ENCODE measurements around the gene NRXN3.
A peak's percentile ranks its signal among the peaks of the same experiment; 100 is the strongest.
"Not testable (repeated sequence)": the region's sequence is repeated elsewhere in the genome, so short reads cannot be mapped to it uniquely, and the experiment has no call there.

Gene NRXN3

DNA sequence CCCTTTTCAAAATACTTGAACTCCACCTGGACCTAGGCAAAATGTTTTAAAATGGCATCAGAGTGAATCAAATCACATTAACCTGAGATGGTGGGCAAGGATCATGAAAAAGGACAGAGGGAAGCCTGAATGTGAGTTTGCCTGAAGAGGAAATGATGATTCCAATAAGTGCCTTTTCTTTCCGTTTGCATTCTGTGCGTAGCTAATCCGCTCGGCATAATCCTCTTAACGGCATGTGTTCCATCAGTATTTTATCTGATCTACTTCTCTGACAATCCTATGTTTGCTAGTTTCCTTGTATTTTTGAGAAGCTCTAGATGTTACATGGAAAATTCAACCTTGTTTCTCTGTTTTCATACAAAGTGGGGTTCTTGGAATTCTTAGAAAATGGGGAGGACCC lies 354.6 kb downstream of the NRXN3 start:
- DNase-seq (ENCODE audit: low spot score) = no peak
- in situ Hi-C loops (cut with MboI; ENCODE audit: low pct_unique_long_range_greater_than_20kb, low sequenced_read_pairs, unreplicated experiment) = no loop called here
- no peak for TF ChIP-seq CTCF (IDR thresholded peaks at IDR 0.05; ENCODE audit: extremely low read depth, insufficient read depth, missing control alignments)

- in situ Hi-C loops (cut with MboI; ENCODE audit: low pct_unique_long_range_greater_than_20kb, low sequenced_read_pairs, unreplicated experiment) = no loop called here
- peak; percentile 28 for DNase-seq (ENCODE audit: low spot score)
- no peak for TF ChIP-seq CTCF (IDR thresholded peaks at IDR 0.05; ENCODE audit: extremely low read depth, insufficient read depth, missing control alignments)
Measured at GRCh38 chr14:78530078-78530477, 359.9 kb downstream of the NRXN3 start.

DNA sequence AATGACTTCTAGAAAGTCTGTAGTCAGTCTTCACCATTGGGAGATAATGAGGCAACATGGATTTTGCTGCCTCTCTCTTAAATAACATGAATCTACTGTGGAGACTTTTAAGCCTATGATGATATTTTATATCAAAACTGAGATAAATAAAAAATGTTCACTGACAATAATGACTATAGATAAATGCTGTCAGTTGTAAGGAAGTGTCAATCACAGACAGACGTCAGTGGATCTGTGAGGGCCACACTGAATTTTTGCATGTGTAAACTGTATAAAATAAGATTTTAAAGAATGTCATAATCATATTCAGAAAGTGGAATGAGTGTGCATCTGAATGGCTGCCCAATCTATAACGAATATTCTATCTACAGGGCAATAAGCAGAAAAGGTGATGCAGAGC lies 364.0 kb downstream of the NRXN3 start:
- no peak for TF ChIP-seq CTCF (IDR thresholded peaks at IDR 0.05; ENCODE audit: extremely low read depth, insufficient read depth, missing control alignments)
- no peak for DNase-seq (ENCODE audit: low spot score)
- in situ Hi-C loops (cut with MboI; ENCODE audit: low pct_unique_long_range_greater_than_20kb, low sequenced_read_pairs, unreplicated experiment) = no loop called here

DNA sequence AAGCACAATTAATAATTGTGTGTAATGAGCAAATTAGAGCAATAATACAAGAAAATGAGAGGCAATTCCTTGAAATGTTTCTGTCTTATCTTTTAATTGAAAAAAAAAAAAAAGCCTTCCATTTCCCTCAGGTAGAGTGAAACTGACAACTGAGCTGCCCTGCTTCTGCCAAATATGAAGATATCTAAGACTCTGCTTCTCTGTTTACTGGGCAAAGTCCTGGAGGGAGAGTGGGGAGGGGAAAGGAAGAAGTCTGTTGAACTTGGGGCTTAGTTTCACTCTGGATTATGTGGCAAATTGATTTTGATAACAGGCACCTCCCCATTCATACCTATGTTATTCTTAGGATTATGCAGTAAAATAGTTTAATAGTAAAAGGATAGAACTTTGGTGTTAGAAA lies 364.9 kb downstream of the NRXN3 start:
- in situ Hi-C loops (cut with MboI; ENCODE audit: low pct_unique_long_range_greater_than_20kb, low sequenced_read_pairs, unreplicated experiment) = no loop called here
- no peak for TF ChIP-seq CTCF (IDR thresholded peaks at IDR 0.05; ENCODE audit: extremely low read depth, insufficient read depth, missing control alignments)
- DNase-seq (ENCODE audit: low spot score) = no peak

DNA sequence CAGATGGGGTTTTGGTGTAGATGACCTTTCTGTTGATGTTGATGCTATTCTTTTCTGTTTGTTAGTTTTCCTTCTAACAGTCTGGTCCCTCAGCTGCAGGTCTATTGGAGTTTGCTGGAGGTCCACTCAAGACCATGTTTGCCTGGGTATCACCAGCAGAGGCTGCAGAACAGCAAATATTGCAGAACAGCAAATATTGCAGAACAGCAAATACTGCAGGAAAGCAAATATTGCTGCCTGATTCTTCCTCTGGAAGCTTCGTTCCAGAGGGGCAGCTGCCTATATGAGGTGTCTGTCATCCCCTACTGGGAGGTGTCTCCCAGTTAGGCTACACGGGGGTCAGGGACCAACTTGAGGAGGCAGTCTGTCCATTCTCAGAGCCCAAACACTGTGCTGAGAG lies 371.6 kb downstream of the NRXN3 start:
- in situ Hi-C loops (cut with MboI; ENCODE audit: low pct_unique_long_range_greater_than_20kb, low sequenced_read_pairs, unreplicated experiment); DNase-seq (ENCODE audit: low spot score): not testable (repeated sequence)

GRCh38 chr14:78543433-78543832 lies 373.3 kb downstream of the NRXN3 start:
- in situ Hi-C loops (cut with MboI; ENCODE audit: low pct_unique_long_range_greater_than_20kb, low sequenced_read_pairs, unreplicated experiment) = no loop called here
- no peak for TF ChIP-seq CTCF (IDR thresholded peaks at IDR 0.05; ENCODE audit: extremely low read depth, insufficient read depth, missing control alignments)
- DNase-seq (ENCODE audit: low spot score) = no peak

- DNase-seq (ENCODE audit: low spot score) = no peak
- TF ChIP-seq CTCF (IDR thresholded peaks at IDR 0.05; ENCODE audit: extremely low read depth, insufficient read depth, missing control alignments) = no peak
- in situ Hi-C loops (cut with MboI; ENCODE audit: low pct_unique_long_range_greater_than_20kb, low sequenced_read_pairs, unreplicated experiment) = no loop called here
Measured at GRCh38 chr14:78561074-78561473, 390.9 kb downstream of the NRXN3 start.
